MM.1S (cell line): Measurements from ENCODE around the gene UQCC5.
A peak's percentile ranks its signal among the peaks of the same experiment; 100 is the strongest.

ENCODE experiments used
- DNase-seq: peaks from one replicate; pipeline ENCODE4 v3.0.0-alpha.2; 2015
- H2AFZ ChIP-seq: fragments of 300-600 bp; sonication (generic); 2 replicates; pipeline ENCODE4 v1.6.0; 2016; ENCODE audit warnings: antibody characterized with exemption, low read length
- H3F3A ChIP-seq: fragments of 300-600 bp; sonication (generic); 2 replicates; pipeline ENCODE4 v1.6.1; 2016; ENCODE audit warnings: mild to moderate bottlenecking, antibody characterized with exemption, low read length, moderate library complexity, mixed read lengths; ENCODE audit not compliant: insufficient read depth
- H3K27ac ChIP-seq: fragments of 300-600 bp; sonication (generic); 2 replicates; pipeline ENCODE4 v1.5.1; 2016; ENCODE audit warnings: mild to moderate bottlenecking, low read length
- H3K27me3 ChIP-seq: fragments of 300-600 bp; sonication (generic); replicated peaks from 2 replicates; pipeline ENCODE4 v1.6.0; 2016; ENCODE audit warnings: low read length; ENCODE audit not compliant: insufficient read depth
- H3K36me3 ChIP-seq: fragments of 300-600 bp; sonication (generic); replicated peaks from 2 replicates; pipeline ENCODE4 v1.6.1; 2016; ENCODE audit warnings: mild to moderate bottlenecking, low read length, mixed read lengths; ENCODE audit not compliant: insufficient read depth
- H3K4me1 ChIP-seq: fragments of 300-600 bp; sonication (generic); 2 replicates; pipeline ENCODE4 v1.6.1; 2016; ENCODE audit warnings: low read length, mixed read lengths
- H3K4me2 ChIP-seq: fragments of 300-600 bp; sonication (generic); 2 replicates; pipeline ENCODE4 v1.6.0; 2016; ENCODE audit warnings: low read depth, low read length
- H3K4me3 ChIP-seq: fragments of 300-600 bp; sonication (generic); 2 replicates; pipeline ENCODE4 v1.5.1; 2016; ENCODE audit warnings: low read length, mixed read lengths
- H3K79me2 ChIP-seq: fragments of 300-600 bp; sonication (generic); 2 replicates; pipeline ENCODE4 v1.6.1; 2016; ENCODE audit warnings: mixed run types, low read length, mixed read lengths
- H3K9ac ChIP-seq: fragments of 300-600 bp; sonication (generic); 2 replicates; pipeline ENCODE4 v1.6.1; 2016; ENCODE audit warnings: low read length, mixed read lengths
- H3K9me2 ChIP-seq: fragments of 300-600 bp; sonication (generic); replicated peaks from 2 replicates; pipeline ENCODE4 v1.6.1; 2016; ENCODE audit warnings: mild to moderate bottlenecking, low read length, mixed read lengths; ENCODE audit not compliant: insufficient read depth
- H3K9me3 ChIP-seq: fragments of 300-600 bp; sonication (generic); replicated peaks from 2 replicates; pipeline ENCODE4 v1.6.1; 2016; ENCODE audit warnings: mild to moderate bottlenecking, low read length, mixed read lengths; ENCODE audit not compliant: insufficient read depth
- H4K20me1 ChIP-seq: fragments of 300-600 bp; sonication (generic); 2 replicates; pipeline ENCODE4 v1.6.1; 2016; ENCODE audit warnings: mild to moderate bottlenecking, low read length, moderate library complexity, mixed read lengths; ENCODE audit not compliant: insufficient read depth
- EZH2 ChIP-seq: fragments of 300-600 bp; sonication (generic); optimal IDR thresholded peaks from 2 replicates; pipeline ENCODE3; 2017; ENCODE audit warnings: low read depth, mild to moderate bottlenecking, antibody characterized with exemption, low read length, mixed read lengths
- EZH2phosphoT487 ChIP-seq: fragments of 300-600 bp; sonication (generic); IDR thresholded peaks from 2 replicates; pipeline ENCODE4 v1.6.1; 2018; ENCODE audit warnings: antibody characterized with exemption, low read length
- TF ChIP-seq, protein P1 (sequence below): fragments of 300-600 bp; sonication (generic); IDR thresholded peaks from 2 replicates; pipeline ENCODE4 v1.5.1; 2016; ENCODE audit warnings: antibody characterized with exemption, low read length, mixed read lengths

Gene UQCC5

DNA sequence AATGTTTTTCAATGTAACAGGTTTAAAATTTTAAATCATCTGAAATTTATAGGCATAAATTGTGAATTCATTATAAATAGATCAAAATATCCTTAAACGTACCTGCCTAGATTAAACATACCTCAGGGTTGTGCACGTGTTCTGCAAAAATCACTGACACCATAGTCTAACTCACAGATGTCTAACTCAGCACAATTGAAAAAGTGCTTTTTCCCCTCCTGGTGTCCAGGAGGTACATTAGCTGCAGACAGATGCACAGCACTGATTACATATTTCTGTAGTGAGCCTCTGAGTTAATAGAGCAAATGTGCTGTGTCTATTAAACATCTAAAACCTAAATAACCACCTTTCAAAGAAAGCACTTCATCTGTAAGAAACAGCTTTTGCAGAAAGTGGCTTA, 10.7 kb downstream of the UQCC5 start:
- Histone ChIP-seq H3K4me1 (peaks cover 17% of the 10 kb centered on the region), H3K79me2 (peaks cover 28% of the 10 kb centered on the region), H3K36me3 (peaks cover 10% of the 10 kb centered on the region; the same call in 1 of the 2 replicates)

DNA sequence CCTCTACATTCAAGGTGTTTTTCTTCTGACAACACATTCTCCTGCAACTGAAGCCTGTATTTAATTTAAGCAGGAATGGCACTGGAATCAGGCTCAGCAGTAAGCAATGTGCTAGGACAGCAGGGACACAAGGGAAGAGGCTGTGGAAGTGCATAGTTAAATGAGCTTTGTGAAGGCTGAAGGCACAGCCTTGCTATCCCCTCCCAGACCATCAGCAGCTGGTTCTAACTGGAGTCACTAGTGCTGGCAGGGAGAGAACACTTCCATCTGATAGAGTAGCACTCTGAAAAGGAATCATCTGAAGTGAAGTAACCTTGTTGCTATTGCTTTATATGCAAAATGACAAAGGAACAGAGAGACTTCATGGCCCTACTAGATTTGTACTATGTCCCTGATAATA, 14.7 kb downstream of the UQCC5 start:
- no peaks in the 10 kb centered on the region for H3K27me3 ChIP-seq
- DNase-seq: no peak
- H3K4me2 ChIP-seq: no peak overlapping the region
- H3K9me2 ChIP-seq: no peaks in the 10 kb centered on the region
- H3K4me1 ChIP-seq: peaks cover 17% of the 10 kb centered on the region
- peaks cover 11% of the 10 kb centered on the region for H3K36me3 ChIP-seq
- no peak overlapping the region for H3K4me3 ChIP-seq
- peaks cover 15% of the 10 kb centered on the region; the same call in 1 of the 2 replicates for H3K79me2 ChIP-seq
- no peaks in the 10 kb centered on the region for H4K20me1 ChIP-seq
- TF ChIP-seq, protein P1, sequence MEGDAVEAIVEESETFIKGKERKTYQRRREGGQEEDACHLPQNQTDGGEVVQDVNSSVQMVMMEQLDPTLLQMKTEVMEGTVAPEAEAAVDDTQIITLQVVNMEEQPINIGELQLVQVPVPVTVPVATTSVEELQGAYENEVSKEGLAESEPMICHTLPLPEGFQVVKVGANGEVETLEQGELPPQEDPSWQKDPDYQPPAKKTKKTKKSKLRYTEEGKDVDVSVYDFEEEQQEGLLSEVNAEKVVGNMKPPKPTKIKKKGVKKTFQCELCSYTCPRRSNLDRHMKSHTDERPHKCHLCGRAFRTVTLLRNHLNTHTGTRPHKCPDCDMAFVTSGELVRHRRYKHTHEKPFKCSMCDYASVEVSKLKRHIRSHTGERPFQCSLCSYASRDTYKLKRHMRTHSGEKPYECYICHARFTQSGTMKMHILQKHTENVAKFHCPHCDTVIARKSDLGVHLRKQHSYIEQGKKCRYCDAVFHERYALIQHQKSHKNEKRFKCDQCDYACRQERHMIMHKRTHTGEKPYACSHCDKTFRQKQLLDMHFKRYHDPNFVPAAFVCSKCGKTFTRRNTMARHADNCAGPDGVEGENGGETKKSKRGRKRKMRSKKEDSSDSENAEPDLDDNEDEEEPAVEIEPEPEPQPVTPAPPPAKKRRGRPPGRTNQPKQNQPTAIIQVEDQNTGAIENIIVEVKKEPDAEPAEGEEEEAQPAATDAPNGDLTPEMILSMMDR: no peak
- TF ChIP-seq EZH2phosphoT487 (no peak), EZH2 (no peak)
- H3K9me3 ChIP-seq: no peaks in the 10 kb centered on the region
- peaks cover 13% of the 10 kb centered on the region for H3F3A ChIP-seq
- H3K9ac ChIP-seq: no peak overlapping the region
- H2AFZ ChIP-seq: no peak overlapping the region
- no peak overlapping the region for H3K27ac ChIP-seq

More for the DNA sequence above, 10.7 kb downstream of the UQCC5 start:
- peaks cover 13% of the 10 kb centered on the region for H3F3A ChIP-seq
- H3K9me3 ChIP-seq: no peaks in the 10 kb centered on the region
- TF ChIP-seq EZH2phosphoT487 (no peak), EZH2 (no peak)
- TF ChIP-seq, protein P1: no peak
- no peaks in the 10 kb centered on the region for H4K20me1 ChIP-seq
- H3K4me2 ChIP-seq: 0 out of 2 replicates have a peak overlapping the region, but pooled peaks have one; percentile 8
- no peaks in the 10 kb centered on the region for H3K27me3 ChIP-seq
- DNase-seq: peak; percentile 61
- peak overlapping the region; percentile 59; the same call in 1 of the 2 replicates for H3K27ac ChIP-seq
- no peak overlapping the region for H2AFZ ChIP-seq
- H3K9ac ChIP-seq: no peak overlapping the region; the same call in 1 of the 2 replicates
- no peak overlapping the region for H3K4me3 ChIP-seq
- no peaks in the 10 kb centered on the region for H3K9me2 ChIP-seq

DNA sequence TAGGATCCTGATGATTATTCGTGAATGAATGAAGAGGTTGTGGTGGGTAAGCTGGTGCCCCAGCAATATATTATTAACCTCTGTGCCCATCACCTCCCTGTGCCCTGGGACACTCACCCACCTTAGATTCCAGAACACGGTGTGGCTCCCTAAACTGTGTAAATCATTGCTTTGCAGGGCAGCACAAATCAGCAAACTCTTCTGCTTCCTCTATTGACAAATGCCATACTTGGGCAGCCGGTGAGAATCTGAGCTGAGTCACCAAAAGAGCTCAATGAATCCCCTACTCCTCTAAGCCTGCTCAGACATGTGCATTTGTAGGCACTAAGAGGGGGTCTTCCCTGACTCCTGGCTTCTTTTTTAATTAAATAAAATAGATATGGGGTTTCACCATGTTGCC, 15.7 kb downstream of the UQCC5 start:
- H3K9ac ChIP-seq: no peak overlapping the region
- no peaks in the 10 kb centered on the region for H3K9me3 ChIP-seq
- no peaks in the 10 kb centered on the region for H4K20me1 ChIP-seq
- H3K4me1 ChIP-seq: peaks cover 8% of the 10 kb centered on the region
- H3K9me2 ChIP-seq: no peaks in the 10 kb centered on the region
- TF ChIP-seq EZH2phosphoT487: no peak
- TF ChIP-seq EZH2: no peak
- TF ChIP-seq, protein P1: no peak
- H3K27me3 ChIP-seq: no peaks in the 10 kb centered on the region
- H3F3A ChIP-seq: peaks cover 10% of the 10 kb centered on the region
- no peak overlapping the region for H3K27ac ChIP-seq
- no peak overlapping the region for H3K4me2 ChIP-seq
- no peak for DNase-seq
- peaks cover 8% of the 10 kb centered on the region for H3K36me3 ChIP-seq
- H2AFZ ChIP-seq: no peak overlapping the region
- H3K4me3 ChIP-seq: no peak overlapping the region
- 0 out of 2 replicates have a peak, but pooled peaks cover 11% of the 10 kb centered on the region for H3K79me2 ChIP-seq
